GM12874 (cell line): ENCODE measurements around the gene PIK3R1.

Experiments
- CTCF ChIP-seq: IDR thresholded peaks from 2 replicates; pipeline ENCODE4 v1.5.1; 2011; ENCODE audit warnings: low read depth, mild to moderate bottlenecking, control low read depth, low read length, moderate library complexity; ENCODE audit not compliant: insufficient read depth

PIK3R1 gene

GRCh38 chr5:68344447-68345111 is 129.0 kb downstream of the PIK3R1 start:
- TF ChIP-seq CTCF: no peak

- no peak for TF ChIP-seq CTCF
Measured at GRCh38 chr5:68345171-68345570, 129.6 kb downstream of the PIK3R1 start.

- no peak for TF ChIP-seq CTCF
Measured at GRCh38 chr5:68345582-68345981, 130.0 kb downstream of the PIK3R1 start.

- TF ChIP-seq CTCF: no peak
Measured at GRCh38 chr5:68347536-68347935, 132.0 kb downstream of the PIK3R1 start.

- TF ChIP-seq CTCF: no peak
Measured at GRCh38 chr5:68348447-68349222, 133.1 kb downstream of the PIK3R1 start.

- TF ChIP-seq CTCF: no peak
Measured at GRCh38 chr5:68350176-68350575, 134.6 kb downstream of the PIK3R1 start.
